GM21423 (cell line): ENCODE measurements around the gene ZNF30.
"Not testable (repeated sequence)": the region's sequence is repeated elsewhere in the genome, so short reads cannot be mapped to it uniquely, and the experiment has no call there.

Source experiments
- ATAC-seq: cut with Tn5 transposase; IDR thresholded peaks from one replicate; pipeline ENCODE4 v1.9.1; 2021; ENCODE audit warnings: mild to moderate bottlenecking, moderate library complexity; ENCODE audit not compliant: unreplicated experiment

ZNF30 gene

DNA sequence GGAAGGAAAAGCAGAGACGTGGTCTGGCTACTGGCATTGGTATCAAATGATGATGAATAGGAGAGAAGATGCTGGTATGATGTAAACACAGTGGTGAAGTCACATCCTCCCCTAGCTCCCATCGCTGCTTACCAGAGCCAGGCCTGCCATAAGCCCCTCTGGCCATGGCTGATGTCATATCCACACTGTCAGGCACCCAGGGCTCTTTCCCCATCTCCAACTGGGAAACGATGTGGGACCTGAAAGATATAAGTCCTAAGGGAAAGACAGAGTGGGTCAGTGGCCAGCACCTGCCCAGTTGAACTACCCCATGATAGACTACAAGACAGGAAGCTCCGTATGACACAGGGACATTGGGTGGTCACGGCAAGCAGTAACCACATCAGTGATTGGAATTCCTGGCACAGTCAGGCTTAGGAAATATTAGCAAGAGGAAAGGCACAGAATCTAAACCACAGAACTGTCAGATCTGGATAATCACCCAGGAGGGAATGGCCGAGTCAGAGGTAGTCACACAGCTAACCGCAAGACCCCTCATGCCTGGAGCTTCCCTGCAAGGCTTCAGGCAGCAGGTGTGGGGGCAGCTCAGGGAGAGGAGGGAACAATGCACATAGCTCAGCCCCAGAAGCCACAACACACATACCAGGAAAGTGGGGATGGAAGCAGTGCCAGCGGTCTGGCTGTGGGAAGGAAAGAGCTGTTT is 33.6 kb downstream of the ZNF30 start:
- ATAC-seq = no peak

DNA sequence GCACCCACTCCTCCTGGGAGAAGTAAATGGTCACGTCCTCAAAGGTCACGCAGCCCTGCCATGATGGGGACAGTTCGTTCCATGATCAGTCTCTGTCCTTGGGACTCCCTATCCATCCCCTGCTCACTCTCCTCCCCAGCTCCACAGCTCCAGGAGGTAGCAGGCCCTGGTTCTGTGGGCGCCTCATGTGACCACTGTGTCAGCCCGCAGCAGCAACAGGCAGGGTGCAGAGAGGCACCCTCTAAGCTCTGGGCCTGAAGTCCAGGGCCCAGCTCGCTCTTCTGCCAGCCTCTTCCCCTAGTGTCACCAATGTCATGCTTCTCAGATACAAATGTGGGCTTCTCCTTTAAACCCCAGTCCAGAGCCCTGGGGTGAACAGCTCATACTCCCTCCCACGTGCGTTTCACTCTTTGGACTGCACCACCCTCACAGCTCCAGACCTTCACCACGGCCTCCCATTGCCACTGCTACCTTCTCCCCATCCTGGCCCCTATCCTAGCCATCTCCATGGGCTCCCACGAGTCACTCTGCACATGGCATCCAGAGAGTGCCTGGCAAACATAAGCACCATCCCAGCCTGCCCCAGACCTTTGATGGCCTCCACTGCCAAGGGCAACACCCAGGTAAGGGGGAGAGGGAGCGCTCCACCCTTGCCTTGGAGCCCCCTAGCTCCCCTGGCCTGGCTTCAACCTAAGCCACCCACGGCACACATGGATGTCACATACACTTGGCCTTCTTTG is 34.4 kb downstream of the ZNF30 start:
- no peak for ATAC-seq

DNA sequence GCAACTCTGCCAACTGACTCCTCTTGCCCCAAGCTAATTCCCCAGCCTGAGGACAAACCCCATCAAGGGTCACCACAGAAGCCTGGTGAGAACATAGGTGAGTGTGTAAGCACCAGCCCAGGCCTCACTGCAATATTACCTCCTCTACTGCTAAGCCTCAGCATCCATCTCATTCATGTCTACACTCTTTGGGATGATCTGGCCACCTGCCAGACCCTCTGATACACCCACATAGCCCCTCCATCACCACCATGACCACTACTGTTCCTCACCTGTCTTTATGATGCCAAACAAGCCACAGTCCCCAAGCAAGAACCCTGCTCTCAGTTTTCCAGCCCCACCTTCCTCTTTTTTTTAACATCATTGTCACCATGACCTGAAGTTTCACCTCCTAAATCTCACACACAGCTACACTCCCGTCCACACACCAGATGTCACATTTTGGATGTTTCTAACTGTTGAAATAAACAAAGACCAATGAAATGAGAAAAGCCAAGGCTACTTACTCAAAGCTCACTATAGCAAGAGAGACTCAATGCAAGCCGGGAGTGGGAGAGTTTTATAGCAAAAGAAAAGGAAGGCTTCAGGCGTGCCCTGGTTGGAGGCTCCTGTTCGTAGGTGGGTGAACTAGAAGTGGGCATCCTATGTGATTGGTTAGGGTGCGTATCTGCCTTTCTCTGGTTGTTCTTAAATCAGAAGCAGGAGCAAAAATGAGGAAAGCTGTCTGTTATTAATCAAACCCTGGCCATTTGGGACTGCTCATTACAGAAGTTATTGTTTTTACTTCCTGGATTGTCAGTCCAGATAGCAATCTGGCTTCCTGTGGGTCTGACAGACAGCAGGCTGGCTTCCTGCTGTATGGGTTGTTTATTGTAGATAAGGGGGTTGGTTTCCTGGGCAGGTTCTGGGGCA is 35.3 kb downstream of the ZNF30 start:
- no peak for ATAC-seq

DNA sequence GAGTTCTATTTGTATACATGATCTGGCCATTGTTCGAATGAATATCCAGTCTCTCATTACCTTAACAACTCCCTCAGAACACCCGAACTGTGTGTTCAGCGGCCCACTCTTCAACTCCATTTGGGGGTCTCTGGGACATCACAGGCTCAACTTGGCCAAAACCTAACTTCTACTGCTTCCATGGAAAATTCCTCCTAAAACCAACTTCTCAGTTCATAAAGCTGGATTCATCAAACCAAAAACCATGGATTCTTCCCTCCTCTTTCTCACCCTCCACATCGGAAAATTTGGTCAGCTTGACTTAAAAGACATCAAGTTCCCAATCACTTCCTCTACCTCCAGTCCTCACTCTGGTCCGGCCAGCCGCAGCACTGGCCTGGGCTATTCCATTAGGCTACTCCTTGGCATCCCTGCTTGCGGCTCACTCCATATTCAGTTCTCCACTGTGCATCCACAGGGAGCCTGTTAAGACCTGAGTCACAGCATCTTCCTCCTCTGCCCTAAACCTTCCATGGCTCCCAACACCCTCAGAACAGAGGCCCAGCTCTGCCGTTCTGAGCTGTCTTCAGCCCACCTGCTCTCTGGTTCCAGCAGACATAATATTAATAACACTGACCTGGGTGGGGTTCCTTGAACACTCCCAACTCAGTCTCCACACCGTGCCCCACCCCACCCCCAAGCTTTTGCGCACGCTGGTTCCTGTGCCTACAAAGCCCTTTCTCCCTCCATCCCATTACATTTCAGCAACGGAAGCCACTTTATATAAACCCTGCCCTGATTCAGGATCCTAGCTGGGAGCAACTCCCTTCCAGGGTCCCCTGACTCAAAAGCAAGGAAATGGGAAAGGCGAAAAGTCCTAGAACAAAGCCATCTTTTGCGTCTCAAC is 36.2 kb downstream of the ZNF30 start:
- no peak for ATAC-seq

DNA sequence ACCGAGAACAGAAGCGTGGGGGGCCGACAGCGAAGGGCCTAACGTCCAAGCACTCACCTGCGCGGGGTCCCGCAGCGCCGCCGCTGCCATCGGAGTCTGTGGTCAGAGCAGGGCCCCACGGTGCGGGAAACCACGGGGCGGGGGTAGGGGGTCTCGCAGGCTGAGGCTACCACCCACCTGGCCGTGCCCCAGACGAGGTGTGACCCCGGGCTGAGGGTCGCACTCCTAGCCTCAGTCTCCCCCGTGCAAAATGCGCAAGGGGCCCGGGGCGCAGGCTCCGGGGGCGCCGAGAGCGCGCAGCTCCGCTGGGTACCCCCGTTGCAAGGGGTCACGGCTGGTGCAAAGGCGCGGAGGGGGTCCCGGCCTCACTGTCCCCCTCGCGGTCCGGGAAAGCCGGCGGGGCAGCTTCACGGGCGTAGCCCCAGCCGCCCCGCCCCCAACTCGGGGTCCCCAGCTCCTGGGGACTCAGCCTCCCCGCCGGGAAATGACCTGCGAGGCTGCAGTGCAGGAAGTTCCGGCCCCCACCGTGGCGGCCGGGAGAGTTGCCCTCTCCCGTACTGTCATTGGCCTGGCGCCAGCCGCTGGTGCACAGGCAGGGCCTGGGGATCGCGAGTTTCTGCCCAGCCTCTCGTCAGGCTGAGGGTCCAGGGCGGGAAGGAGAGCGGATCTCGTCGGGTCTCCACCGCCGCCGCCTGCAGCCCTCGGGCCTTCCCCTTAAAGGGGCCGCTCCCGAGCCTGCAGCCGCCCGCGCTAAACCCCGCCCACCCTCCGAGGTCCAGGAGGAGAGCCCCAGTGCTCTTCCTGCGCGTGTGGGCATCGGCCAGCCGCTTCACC is 37.1 kb downstream of the ZNF30 start, which contains the start of gene ZNF792:
Gene ZNF792 (minus strand): TSS at position 657 of the 834 bp plus-strand sequence. CDS start 567 bp downstream, at position 90.
- peak; percentile 76 for ATAC-seq

DNA sequence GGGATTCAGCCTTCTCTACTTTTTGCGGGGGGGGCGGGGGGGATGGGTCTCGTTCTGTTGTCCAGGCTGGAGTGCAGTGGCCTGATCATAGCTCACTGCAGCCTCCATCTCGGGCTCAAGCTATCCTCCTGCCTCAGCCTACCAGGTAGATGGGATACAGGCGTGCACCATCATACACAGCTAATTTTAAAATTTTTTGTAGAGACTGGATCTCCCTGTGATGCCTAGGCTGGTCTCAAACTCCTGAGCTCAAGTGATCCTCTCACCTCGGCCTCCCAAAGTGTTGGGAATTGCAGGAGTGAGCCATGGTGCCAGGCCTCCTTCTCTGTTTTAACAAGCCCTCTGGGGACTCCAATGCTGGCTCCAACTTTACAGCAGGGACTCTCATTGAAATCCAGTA is 37.9 kb downstream of the ZNF30 start:
- no peak for ATAC-seq

DNA sequence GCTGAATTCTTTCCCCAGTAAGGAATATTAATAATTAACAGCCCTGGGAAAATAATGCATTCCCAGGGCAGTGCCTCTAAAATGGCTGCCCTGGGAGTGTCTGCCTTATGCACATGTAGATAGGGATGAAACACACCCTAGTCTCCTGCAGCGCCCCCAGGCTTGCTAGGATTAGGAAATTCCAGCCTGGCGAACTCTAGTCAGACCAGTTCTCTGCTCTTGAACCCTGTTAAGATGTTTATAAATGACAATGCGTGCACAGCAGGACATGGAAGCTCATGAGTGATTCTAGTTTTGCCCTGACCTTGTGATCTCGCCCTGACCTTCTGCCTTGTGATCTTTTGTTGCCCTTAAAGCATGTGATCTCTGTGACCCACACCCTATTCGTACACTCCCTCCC is 38.8 kb downstream of the ZNF30 start:
- not testable (repeated sequence) for ATAC-seq

DNA sequence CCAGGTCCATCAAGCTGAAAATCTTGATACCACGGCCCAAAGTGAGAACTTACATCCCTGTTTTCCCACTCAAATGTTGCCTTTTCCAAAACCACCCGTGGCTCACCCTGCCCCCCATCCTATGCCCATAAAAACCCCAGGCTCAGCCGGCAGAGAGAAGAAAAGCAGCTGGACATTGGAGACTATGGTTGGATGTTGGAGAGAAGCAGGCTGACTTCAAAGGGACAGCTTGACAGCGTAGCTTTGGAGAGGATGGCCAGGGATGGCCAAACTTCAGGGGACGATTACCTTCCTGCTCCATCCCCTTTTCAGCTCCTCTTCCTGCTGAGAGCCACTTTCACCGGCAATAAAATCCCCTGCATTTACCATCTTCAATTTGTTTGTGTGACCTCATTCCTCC is 40.8 kb downstream of the ZNF30 start:
- no peak for ATAC-seq

DNA sequence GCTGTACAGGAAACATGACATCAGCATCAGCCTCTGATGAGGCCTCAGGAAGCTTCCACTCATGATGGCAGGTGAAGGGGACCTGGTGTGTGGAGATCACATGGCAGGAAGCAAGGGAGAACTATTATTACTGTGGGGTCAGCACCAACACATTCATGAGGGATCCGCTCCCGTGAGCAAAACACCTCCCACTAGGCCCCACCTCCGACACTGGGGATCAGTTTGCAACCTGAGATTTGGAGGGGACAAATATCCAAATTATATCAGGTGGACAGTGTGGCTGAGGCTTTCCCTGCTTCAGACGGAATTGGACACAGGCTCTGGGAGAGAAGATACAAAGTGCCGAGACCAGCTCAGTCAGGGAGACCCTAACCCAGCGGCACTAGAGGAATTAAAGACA is 43.0 kb downstream of the ZNF30 start:
- no peak for ATAC-seq

DNA sequence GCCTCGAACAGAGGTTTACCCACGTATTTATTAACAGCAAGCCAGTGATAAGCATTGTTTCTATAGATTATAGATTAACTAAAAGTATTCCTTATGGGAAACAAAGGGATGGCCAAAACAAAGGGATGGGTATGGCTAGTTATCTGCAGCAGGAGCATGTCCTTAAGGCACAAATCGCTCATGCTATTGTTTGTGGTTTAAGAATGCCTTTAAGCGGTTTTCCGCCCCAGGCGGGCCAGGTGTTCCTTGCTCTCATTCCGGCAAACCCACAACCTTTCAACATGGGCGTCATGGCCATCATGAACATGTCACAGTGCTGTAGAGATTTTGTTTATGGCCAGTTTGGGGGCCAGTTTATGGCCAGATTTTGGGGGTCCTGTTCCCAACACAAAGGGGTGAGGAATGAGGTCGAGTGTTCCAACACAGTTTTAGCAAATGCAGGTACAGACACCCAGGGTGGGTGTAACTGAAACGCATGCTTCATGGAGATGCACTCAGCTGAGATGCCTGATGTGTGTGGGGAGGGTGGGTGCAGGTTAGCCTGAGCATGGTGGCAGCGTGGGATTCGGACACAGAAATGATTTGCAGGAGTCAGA is 43.6 kb downstream of the ZNF30 start:
- not testable (repeated sequence) for ATAC-seq

DNA sequence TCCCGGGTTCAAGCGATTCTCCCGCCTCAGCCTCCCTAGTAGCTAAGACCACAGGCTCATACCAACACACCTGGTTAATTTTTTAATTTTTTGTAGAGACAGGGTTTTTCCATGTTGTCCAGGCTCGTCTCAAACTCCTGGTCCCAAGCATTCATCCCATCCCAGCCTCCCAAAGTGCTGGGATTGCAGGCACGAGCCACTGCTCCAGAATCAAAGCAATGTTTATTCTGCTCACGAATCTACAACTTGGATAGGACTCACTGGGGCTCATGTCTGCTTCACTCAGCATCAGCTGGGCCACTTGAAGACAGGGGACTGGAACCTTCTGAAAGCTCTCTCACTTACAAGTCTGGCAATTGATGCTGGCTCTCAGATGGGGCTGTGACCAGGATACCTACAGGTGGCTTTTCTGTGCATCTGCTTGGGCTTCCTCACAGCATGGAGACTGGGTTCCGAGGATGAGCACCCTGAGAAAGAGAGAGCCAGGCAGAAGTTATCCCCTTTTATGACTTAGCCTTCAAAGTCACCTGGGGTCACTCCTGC is 45.5 kb downstream of the ZNF30 start:
- no peak for ATAC-seq

DNA sequence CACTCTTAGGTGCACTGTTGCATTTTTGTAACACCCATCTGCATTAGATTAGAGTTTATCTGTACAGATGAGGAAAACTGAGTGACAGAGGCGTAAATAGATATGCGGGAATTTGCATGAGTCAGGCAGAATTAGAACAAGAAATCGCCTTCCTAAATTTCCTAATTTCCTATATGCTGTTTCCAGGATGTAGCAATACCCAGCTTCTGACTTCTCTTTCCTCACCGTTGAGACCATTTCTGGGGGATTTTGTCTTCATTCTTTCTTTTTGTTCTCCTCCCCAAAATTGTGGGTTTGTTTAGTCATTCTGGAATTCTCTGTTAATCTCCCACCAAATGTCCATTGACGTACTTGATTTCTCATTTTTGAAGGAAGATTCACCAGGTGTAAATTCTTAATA is 47.9 kb downstream of the ZNF30 start:
- no peak for ATAC-seq

DNA sequence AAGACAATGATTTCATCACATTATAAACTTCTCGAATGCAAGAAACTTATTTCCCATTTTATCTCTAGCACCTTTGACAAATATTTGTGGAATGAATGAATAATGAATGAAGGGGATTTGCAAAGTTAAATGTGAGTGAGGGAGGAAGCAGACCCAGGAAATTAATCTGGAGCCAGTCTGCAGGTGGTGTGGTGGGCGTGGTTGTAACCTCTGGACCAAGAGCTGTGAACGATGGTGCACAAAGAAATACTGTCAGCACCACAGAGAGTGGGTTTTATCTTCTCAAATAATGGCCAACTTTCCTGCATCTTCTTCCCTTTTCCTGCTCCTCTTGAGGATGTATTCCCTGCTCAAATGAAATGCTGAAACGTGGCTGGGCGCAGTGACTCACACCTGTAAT is 48.4 kb downstream of the ZNF30 start:
- no peak for ATAC-seq

DNA sequence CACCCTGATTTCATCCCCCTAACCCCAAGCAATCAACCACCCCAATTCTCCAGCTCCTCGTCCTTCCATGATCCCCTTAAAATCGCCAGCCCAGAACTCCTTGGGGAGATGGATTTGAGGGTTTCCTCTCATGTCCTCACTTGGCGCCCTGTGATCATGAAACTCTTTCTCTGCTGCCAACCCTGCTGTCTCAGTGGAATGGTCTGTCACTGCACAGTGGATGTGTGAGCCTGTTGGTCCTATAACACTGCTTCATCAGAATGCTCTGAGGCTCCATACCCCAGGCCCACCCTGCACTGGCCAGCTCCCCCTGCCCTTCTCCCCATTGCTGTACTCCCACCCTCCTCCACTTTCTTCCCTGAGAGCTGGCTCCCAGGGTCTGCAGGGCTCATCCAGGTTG is 49.9 kb downstream of the ZNF30 start:
- ATAC-seq = no peak

DNA sequence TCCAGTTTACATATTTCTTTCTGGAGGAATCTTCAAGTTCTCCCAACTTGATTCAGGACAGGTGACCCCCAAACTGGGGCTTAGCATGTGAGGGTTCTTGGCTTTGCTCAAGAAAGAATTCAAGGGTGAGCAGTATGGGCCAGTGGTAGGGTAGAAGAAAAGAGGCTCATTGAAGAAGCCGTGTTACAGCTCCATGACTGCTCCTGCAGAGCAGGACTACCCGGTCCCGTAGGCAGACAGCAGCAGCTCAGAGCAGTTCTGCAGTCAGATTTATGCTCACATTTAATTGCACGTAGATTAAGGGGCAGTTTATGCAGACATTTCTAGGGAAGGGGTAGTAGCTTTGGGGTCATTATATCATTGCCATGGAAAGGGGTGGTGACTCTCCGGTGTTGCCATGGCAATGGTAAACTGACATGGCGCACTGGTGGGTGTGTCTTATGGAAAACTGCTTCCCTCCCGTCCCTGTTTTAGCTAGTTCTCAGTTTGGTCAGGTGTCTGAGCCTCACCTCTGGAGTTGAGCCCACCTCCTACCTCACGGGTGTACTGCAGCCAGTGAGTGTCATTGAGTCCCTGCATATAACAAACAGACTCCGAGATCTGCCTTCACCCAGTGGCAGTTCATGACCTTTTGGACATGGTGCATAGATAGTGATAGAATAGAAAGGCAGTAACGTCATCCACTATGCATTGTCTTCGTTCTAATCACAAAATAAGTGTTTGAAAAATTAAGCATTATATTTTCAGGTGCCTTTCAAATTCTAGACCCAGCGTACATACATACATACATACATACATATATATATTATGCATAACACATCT is 53.3 kb downstream of the ZNF30 start:
- no peak for ATAC-seq

DNA sequence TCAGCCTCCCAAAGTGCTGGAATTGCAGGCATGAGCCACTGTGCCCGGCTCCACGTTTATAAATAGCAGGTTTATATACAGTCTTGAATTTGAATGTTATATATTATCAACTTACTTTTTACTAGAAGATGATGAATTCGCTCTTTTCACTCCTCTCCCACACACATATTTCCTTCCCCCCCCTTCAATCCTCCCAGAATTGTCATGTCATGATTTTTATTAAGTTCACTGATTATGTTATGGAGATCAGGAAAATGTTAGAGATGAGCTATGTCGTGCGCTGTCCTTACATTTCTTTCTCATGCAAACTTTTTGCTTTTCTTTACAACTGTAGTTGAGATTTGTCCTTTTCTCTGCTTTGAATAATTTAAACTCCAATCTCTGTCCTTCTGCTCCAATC is 55.6 kb downstream of the ZNF30 start:
- no peak for ATAC-seq

DNA sequence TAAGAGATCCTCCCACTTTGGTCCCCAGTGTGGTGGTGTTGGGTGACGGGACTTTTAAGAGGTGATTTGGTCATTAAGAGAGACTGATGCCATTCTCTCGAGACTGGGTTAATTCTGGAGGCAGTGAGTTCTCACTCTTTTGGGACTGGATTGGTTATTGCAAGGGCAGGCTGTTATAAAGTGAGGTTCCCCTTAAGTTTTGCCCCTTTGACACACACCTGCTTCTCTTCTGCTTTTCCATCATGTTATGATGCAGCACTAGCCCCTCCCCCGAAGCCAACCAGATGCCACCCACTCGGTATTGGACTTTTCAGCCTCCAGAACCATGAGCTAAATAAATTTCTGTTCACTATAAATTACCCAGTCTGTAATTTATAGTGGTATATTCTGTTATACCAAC is 57.1 kb downstream of the ZNF30 start:
- no peak for ATAC-seq

DNA sequence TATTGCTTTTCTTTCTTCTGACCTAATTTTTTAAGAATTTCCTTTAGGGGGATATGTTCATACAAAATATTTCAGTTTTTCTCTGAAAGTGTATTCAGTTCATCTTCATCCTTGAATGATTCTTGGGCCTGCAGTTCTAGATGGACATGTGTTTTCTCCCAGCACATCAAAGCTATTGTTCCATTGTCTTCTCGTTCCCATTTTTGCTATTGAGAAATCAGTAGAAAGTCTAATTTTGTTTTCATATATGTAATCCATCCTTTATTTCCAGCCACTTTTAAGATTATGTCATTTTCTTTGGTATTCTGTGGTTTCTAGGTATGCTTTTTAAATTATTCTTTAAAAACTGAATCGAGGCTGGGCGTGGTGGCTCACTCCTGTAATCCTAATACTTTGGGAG is 57.6 kb downstream of the ZNF30 start:
- ATAC-seq = no peak
